ENCODE data around the gene PI16.
"Not testable (repeated sequence)": the region's sequence is repeated elsewhere in the genome, so short reads cannot be mapped to it uniquely, and the experiment has no call there.

The PI16 gene

GRCh38 chr6:36929607-36930006, 24.9 kb upstream of the PI16 start:
- no peak for DNase-seq

GRCh38 chr6:36930483-36930882, 24.1 kb upstream of the PI16 start:
- no peak for DNase-seq

GRCh38 chr6:36933102-36933501, 21.4 kb upstream of the PI16 start:
- DNase-seq = no peak

GRCh38 chr6:36933519-36933918, 21.0 kb upstream of the PI16 start:
- no peak for DNase-seq

- no peak for DNase-seq
These were observed 19.6 kb upstream of the PI16 start for GRCh38 chr6:36934901-36935300.

GRCh38 chr6:36936824-36937223, 17.7 kb upstream of the PI16 start:
- no peak for DNase-seq

- no peak for DNase-seq
These were observed 16.6 kb upstream of the PI16 start for GRCh38 chr6:36937896-36938295.

- DNase-seq = no peak
These were observed 16.0 kb upstream of the PI16 start for GRCh38 chr6:36938536-36938935.

- not testable (repeated sequence) for DNase-seq
These were observed 15.5 kb upstream of the PI16 start for GRCh38 chr6:36939005-36939404.

- DNase-seq = no peak
These were observed 14.5 kb upstream of the PI16 start for GRCh38 chr6:36940027-36940426.

- DNase-seq = not testable (repeated sequence)
These were observed 13.0 kb upstream of the PI16 start for GRCh38 chr6:36941561-36941960.

GRCh38 chr6:36942329-36942728, 12.2 kb upstream of the PI16 start:
- not testable (repeated sequence) for DNase-seq

GRCh38 chr6:36944650-36945049, 9.9 kb upstream of the PI16 start:
- DNase-seq = no peak

GRCh38 chr6:36945301-36945700, 9.2 kb upstream of the PI16 start:
- DNase-seq = no peak

GRCh38 chr6:36946526-36946925, 8.0 kb upstream of the PI16 start:
- DNase-seq = no peak

- DNase-seq = no peak
These were observed 6.8 kb upstream of the PI16 start for GRCh38 chr6:36947570-36948351.

- not testable (repeated sequence) for DNase-seq
These were observed 5.5 kb upstream of the PI16 start for GRCh38 chr6:36949076-36949475.

GRCh38 chr6:36949636-36950035, 4.9 kb upstream of the PI16 start:
- DNase-seq = no peak

GRCh38 chr6:36953931-36954261, 642 bp upstream of the PI16 start:
- no peak for DNase-seq

- DNase-seq = no peak
These were observed 598 bp downstream of the PI16 start for GRCh38 chr6:36955136-36955535.

GRCh38 chr6:36955671-36956445, 1.3 kb downstream of the PI16 start:
- DNase-seq = no peak

GRCh38 chr6:36956446-36956820, 1.9 kb downstream of the PI16 start:
- no peak for DNase-seq

- no peak for DNase-seq
These were observed 3.3 kb downstream of the PI16 start for GRCh38 chr6:36957773-36958271.

All from activated CD8-positive, alpha-beta memory T cell treated with anti-CD3 and anti-CD28 coated beads, Interleukin-2, amount 50 U/mL, for 4 hours (primary cell).